Activated T-helper 1 cell treated with anti-CD3 and anti-CD28 coated beads, Interleukin-2, amount 50 U/mL, for 16 hours (primary cell): ENCODE measurements around the gene SSTR4.
"Not testable (repeated sequence)": the region's sequence is repeated elsewhere in the genome, so short reads cannot be mapped to it uniquely, and the experiment has no call there.

Experiments used
- DNase-seq, 2 donors: peaks; one replicate each; pipeline ENCODE4 v3.0.0-alpha.2; 2020; ENCODE audit warnings: low read depth in 1 of 2, low spot score in 1 of 2

The SSTR4 gene, protein sequence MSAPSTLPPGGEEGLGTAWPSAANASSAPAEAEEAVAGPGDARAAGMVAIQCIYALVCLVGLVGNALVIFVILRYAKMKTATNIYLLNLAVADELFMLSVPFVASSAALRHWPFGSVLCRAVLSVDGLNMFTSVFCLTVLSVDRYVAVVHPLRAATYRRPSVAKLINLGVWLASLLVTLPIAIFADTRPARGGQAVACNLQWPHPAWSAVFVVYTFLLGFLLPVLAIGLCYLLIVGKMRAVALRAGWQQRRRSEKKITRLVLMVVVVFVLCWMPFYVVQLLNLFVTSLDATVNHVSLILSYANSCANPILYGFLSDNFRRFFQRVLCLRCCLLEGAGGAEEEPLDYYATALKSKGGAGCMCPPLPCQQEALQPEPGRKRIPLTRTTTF

DNA sequence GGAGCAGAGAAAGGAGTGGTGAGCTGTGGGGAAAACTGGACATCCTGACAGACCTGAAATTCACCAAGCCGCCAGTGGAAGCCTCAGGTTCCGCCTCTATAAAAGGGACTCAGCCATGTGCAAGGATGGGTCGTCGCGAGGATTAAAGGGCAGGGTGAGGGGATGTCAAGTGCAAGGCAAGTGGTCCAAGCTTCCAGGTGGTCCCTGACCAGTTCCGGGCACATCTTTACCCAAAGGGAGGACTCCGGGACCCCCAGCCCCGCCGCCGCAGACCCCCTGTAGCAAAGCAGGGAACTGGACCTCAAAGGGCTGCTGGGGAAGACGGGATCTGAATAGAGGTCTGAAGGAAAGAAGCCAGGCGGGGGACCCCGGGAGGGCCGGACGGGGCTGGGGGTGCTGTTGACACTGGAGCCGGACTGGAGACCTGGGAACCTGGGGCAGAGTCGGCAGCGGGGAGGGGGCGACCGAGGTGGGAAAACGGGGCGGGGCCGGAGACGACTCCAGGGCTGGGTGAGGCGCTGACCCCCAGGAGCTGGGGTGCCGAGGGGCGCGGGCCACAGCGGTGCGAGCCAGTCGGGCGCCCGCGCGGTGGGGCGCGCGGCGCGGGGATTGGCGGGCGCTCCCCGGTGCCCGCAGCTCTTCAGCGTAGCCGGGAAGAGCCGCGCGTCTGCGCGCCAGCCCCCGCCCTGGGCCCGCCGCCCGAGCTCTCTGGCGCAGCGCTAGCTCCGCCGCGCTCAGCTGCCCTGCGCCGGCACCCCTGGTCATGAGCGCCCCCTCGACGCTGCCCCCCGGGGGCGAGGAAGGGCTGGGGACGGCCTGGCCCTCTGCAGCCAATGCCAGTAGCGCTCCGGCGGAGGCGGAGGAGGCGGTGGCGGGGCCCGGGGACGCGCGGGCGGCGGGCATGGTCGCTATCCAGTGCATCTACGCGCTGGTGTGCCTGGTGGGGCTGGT lies at the start of gene SSTR4:
SSTR4 (plus strand) TSS at position 592 of the 951 bp plus-strand sequence; CDS start at position 764, 172 bp downstream.
- DNase-seq = no peak

DNA sequence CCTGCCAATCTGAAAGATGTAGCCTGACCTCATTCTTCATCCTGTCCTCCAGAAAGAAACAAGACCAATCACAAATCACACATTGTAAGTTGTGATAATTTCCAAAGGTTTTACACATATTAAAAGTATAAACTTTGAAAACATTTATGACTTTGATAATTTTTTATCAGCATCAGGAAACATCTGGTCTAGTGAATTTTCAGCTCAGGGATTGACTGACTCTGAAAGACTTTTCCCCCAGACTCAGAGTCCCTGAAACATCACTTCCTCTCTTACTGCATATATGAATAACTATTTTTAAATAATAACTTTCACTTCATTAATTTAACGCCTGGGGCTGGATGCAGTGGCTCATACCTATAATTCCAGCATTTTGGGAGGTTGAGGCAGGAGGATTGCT lies 48.5 kb upstream of the SSTR4 start:
- DNase-seq = no peak

DNA sequence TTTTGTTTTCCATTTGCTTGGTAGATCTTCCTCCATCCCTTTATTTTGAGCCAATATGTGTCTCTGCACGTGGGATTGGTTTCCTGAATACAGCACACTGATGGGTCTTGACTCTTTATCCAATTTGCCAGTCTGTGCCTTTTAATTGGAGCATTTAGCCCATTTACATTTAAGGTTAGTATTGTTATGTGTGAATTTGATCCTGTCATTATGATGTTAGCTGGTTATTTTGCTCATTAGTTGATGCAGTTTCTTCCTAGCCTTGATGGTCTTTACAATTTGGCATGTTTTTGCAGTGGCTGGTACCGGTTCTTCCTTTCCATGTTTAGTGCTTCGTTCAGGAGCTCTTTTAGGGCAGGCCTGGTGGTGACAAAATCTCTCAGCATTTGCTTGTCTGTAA lies 43.7 kb upstream of the SSTR4 start:
- DNase-seq = not testable (repeated sequence)

DNA sequence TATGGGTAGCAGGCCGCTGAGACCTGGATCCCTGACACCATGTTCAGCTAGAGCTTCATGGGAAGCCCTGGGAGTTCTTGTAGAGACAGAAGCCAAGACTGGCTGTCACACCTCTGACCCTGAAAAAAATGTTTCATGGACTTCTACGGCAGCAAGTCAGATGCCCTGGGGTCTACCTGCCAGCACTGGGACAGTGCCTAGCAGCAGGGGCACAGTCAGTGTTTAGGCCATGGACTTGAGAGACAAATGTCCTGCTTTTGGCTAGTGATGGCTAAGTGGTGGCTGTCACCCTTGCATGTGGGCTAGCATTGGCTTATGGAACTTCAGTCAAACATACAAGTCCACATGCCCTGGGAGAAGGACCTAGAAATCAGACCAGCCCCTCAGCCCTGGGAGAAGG lies 41.3 kb upstream of the SSTR4 start:
- no peak for DNase-seq

DNA sequence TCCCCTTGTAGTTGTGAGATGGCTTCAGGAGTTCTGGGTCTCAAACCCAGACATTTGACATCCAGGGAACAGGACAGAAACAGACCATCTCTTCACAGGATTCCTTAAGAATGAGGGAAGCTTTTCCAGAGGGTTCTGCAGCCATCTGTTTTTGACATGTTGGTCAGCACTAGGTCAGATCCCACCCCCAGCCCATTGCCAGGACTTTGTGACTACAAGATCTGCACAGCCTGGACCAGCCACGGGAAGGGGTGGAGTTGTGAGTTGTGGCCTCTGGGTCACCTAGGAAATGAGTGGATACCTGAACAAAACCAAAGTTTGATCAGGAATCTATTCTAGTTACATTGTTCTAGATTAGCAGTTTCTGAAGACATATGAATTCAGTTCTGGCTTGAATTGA lies 39.2 kb upstream of the SSTR4 start:
- DNase-seq = no peak

DNA sequence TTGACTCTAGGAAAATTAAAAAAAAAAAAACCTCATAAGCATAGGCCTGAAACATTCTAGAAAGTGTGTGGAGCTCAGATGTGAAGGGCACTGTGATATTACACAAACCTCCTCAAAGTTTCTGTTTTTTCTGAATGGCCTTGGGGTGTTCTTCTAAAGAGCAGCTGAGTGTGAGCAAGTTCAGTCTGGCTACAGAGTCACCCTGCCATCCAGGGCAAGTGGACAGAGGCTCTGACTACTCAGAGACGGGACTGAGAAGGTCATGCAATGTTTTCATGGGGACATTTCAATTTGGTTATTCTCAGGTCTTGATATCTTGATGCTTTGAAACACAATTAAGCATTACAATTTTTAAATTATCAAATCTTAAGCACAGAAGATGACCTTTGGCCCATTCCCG lies 36.6 kb upstream of the SSTR4 start:
- no peak for DNase-seq

DNA sequence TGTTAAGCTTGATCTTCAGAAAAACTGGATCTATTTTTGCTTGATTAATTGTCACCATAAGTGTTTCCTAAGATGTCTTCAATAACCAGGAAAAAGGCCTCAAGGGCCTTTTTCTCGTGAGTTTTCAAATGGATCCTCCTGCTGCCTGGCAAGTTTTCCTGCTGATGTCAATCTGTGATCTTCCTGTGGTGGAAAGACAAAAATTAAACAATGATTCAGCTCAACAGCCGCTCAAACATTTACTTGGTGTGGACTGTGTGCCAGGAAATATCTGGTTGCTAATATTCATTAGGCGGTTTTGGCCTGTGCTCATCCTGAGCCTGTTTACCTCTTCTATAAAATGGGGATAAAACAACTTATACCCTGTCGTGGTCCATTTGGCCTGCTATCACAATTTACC lies 35.4 kb upstream of the SSTR4 start:
- no peak for DNase-seq

DNA sequence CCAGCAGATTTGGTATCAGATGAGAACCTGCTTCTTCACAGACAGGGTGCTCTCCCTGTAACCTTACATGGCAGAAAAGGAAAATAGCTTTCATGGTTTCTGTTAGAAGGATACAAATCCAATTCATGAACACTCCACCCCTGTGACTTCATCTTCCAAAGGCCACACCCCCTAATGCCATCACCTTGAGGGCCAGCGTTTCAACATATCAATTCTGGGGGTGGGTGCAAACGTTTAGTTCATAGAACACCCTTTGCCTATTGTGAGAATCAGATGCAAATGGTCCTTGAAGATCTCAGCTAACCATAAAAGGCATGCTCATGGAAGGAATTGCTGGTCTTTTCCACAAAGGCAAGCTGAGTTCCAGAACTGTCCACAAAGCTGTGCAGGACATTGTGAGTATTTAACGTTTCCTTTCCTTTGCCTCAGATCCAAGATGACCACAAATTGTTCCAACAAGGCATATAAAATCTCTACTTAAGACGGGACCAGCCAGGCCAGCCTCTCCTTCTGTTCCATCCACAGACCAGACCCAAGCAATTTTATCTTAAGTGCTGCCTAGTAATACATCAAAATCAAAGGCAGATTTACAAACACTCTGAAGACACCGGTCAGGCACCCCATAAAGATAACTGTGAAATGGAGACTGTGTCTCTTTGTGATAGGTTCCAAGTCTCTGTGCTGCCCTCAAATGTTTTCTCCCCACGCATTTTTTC lies 34.7 kb upstream of the SSTR4 start:
- DNase-seq = no peak

DNA sequence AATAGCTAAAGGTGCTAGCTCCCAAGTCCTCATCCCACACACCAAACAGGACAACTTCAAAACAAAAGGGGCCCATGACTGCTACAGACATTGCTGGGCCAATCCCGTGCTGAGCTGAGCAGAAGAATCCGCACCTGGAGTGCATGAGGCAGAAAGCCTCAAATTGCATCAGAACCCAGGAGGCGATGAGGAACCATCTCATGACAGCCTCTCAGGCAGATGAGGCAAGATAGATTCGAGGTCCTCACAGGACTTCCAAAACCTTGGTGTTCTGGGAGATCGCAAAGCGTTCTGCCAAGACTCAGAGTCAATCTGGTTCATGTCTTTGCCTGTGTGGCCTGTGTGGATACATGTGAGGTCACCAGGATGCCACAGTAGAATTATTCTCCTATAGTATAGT lies 32.8 kb upstream of the SSTR4 start:
- DNase-seq = no peak

DNA sequence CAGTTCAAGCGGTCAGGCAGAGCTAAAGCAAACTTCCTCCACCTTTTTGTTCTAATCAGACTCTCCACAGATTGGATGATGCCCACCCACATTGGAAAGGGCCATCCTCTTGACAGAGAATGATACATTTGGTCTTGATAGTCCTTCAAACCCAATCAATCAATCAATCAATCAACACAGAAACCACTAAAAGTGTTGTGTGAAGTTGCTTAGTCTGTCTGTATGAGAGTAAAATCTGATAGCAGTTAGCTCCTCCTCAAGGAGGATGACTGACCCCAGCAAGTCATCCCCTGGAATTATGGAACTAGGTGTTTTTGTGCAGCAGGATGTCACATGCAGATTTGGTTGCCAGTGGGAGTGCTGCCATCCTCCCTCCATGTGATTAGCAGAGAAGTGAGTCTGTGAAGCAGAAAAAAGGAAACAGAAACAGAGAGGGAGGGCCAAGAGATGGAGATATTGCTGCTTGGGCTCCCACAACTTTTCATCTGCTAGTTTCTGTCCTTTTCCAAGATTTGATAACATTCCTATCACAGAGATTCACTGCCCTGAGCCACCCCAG lies 32.0 kb upstream of the SSTR4 start:
- no peak for DNase-seq

DNA sequence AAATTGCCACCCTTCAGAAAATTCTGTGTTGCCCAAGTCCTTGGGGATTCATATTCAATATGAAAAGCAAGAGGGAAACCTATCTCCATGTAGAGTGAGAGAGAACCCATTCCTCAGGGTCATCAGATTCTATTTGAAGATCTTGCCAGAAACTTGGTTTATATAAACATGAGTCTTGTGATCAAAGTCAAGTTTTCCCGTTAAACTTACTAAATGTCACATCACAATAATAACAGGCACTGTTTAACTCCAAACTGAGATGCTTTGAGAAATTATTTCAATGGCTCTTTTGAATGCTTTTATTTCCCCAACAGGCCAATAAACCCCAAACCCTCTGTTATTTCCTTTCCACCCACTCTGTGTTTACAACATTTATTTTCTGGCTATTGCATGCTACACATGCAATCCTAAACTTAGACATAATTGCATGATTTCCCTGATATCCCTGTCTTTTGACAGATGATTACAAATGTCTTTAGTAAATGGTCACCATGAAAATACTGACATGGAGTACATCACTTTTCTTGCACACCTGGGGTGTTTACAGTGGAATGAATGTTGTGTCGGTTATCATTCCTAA lies 31.1 kb upstream of the SSTR4 start:
- DNase-seq = no peak

DNA sequence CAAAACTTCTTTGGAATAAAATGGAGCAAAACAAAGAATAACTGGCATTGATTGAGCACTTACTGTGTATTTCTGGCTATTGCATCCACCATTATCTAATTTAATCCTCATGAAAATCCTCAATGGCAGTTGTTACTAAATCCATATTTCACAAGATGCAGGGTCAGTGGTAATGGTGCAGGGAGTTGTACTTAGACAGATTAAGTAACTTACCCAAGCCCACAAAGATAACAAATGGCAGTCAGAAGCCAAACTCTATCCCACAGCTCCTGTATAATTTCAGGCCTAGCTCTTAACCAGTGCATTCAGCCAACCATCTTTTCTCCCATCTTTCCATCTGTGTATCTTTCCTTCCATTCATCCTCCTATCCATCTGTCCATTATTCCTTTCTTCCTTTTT lies 29.3 kb upstream of the SSTR4 start:
- DNase-seq = no peak

DNA sequence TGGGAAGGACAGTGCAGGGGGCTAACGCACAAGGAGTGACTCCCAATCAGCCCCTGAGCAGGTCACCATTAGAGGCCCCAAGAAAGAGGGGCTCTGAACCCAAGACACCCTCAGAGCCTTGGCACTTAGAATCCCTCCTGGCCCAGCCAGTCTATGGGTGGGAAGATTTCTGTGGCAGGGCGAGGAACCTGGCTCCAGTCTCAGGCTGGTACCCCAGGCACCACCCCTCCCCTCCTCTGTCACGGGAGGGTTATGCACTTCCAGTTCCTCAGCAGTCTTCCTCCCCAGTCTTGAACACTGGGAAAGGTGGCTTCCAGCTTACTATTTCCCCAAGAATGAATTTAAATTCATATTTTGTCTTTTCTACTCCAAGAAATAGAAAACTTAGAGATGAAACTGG lies 27.6 kb upstream of the SSTR4 start:
- DNase-seq = no peak

DNA sequence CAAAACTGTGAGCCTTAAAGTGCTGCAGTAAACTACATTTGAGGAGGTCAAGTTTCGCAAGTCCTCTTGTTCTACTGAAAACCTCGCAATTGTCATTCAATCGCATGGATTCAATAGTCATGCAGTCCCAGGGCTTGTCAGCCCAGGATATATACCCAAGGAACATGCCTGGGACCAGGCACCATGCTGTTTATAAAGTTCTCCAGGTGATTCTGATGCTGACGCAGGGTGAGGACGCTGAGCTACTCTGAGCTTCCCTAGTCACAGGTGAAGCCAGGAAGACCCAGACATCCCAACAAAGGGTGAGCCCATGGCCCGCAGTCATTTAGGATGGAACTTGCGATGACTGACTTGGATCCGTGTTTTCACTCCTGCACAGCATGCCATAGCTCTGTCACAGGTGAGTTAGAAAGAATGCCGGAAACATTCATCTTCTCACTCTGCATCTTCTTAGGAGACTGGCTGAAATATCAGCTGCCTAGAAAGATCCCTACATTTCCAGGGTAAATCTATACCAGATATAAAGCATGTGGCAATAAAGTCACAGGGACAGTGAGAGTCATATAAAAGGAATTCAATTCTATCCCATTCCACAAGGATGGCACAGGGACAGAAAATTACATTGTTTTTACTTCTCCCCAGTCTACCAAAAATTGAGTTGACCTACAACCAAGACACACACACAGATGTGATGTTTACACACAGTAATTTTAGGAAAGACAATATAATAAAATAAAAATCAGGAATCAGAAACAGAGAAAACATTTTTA lies 27.0 kb upstream of the SSTR4 start:
- no peak for DNase-seq

DNA sequence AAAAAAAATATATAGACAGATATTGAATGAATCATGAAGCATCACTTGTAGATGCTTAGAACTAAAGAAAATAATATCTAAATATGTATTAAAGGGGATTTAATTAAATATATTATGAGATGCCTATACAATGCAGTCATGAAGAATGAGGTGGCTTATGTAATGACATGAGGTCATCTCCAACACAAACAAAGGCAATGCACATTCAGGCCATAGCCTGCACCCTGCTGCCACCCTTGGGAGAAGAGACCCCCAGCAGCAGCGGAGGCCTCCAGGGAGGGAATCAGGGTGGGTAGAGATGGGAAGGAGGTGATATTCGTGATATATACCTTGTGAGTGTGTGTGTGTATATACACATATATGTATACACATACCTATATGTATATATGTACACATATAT lies 26.4 kb upstream of the SSTR4 start:
- no peak for DNase-seq

DNA sequence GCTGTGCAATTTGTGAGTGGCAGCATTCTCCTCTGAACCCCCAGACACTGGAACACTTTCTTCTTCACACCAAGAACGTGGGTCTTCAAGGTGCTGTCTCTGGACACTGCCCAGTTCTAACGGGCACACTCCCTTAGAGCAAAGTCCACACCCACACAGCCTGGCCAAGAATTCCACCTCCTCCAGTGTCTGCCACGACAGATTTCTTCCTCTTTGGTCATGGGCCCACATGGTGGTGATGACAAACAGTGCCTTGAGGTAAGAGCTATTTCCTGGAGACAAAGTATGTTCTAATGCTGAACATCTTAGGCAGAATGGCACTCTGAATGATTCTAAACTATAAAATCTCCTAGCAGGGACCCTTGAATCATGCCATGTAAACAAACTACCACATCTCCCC lies 25.5 kb upstream of the SSTR4 start:
- DNase-seq = no peak

DNA sequence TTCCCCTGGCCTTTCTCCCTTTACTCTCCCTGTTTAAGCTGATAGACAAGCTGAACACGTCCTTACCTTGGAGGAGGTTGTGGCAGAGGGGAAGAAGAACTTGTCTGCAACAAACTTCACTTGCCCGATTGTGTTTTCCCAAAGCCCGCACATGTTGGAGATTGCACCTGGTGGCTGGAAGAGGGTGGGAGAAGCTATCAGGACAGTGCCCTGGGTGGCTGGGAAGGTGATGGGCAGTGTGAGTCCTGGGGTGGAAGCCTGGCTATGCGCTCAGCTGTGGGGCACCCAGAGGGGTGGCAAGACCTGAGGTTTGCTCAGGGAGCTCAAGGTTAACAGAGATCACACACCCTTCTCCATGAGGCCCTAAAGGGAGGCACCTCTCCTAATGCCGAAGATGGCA lies 25.0 kb upstream of the SSTR4 start:
- no peak for DNase-seq

DNA sequence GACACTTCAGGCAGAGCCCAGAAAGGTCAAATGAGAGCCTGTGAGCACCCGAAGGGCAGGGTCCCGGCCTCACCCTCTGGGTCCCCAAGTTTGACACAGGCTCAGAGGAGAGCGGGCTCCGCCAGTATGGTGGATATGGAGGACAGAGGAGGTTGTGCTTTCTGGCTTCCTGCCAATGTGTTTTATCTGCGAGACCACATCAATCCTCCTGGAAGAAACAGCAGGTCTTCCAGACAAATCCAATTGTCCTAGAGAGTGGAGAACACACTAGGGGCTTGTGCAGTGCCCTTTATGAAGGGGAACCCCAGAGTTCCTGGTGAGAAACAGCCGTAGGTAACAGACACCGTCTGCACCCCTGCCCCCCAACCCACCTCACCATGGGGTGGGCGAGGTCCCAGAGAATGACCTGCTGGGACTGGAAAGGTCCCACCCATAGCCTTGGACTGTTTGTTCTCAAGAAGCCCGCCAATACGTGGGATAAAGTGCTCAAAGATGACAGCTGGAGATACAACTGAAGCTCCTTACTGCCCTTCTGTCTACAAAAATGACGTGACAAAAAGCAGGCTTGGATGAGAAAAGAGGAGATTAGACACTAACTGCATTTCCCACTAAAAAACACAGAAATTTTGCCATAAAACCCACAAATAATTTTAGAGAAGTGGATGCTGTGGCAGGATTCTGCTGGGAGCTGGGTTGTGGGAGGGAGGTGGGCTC lies 23.9 kb upstream of the SSTR4 start:
- DNase-seq = no peak

DNA sequence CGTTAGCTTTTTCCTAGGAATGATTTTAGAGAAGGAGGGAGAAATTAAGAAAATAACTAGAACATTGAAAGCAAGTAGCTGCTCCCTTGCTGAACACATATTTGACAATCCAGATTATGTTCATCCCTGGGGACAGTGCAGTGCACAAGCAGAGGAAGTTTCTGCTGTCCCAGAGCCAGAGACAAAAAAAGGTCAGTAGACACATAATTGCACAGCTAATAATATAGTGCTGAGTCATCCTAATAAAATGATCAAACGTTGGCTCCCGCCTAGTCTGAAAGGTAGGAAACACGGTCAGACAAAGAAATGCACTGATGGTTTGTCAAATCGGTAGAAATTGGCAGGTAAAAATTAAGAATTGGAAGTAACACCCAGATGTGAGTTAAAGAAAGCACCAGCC lies 21.7 kb upstream of the SSTR4 start:
- no peak for DNase-seq

DNA sequence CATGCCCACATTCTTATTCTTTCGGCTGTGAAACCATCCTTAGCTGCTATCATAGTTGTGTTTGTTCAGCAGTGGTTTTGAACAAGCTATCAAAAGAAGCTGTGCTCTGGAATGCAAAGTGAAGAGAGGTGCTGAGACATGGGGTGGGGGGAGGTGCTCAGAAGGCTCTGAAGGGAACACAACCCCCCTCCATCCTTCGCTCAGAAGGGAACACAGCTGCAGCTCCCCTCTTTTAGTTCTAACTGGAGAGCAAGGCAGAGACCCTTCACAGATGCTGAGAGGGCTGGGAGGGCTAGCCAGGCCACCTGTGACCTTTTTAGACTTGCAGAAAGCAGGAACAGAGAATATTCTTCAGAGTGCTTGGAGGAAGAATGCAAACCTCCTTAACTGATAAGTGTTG lies 17.6 kb upstream of the SSTR4 start:
- DNase-seq = no peak
